ENCODE results near the gene RBM20.
"Not testable (repeated sequence)": the region's sequence is repeated elsewhere in the genome, so short reads cannot be mapped to it uniquely, and the experiment has no call there.

Gene RBM20

GRCh38 chr10:110853921-110854605 lies 209.9 kb downstream of the RBM20 start:
- DNase-seq (ENCODE audit: low read depth in 2 of 2), result no peak

- no peak for DNase-seq (ENCODE audit: low read depth in 2 of 2)
Measured at GRCh38 chr10:110857265-110858171, 213.4 kb downstream of the RBM20 start.

GRCh38 chr10:110858297-110858934 lies 214.3 kb downstream of the RBM20 start:
- no peak for DNase-seq (ENCODE audit: low read depth in 2 of 2)

GRCh38 chr10:110859206-110859972 lies 215.3 kb downstream of the RBM20 start:
- no peak for DNase-seq (ENCODE audit: low read depth in 2 of 2)

GRCh38 chr10:110859973-110860376 lies 215.8 kb downstream of the RBM20 start:
- DNase-seq (ENCODE audit: low read depth in 2 of 2), result no peak

- no peak for DNase-seq (ENCODE audit: low read depth in 2 of 2)
Measured at GRCh38 chr10:110860576-110861241, 216.6 kb downstream of the RBM20 start.

GRCh38 chr10:110861476-110861875 lies 217.3 kb downstream of the RBM20 start:
- DNase-seq (ENCODE audit: low read depth in 2 of 2), result no peak

- no peak for DNase-seq (ENCODE audit: low read depth in 2 of 2)
Measured at GRCh38 chr10:110861930-110862649, 218.0 kb downstream of the RBM20 start.

- DNase-seq (ENCODE audit: low read depth in 2 of 2), result no peak
Measured at GRCh38 chr10:110862961-110863360, 218.8 kb downstream of the RBM20 start.

GRCh38 chr10:110863361-110863760 lies 219.2 kb downstream of the RBM20 start:
- DNase-seq (ENCODE audit: low read depth in 2 of 2), result no peak

- no peak for DNase-seq (ENCODE audit: low read depth in 2 of 2)
Measured at GRCh38 chr10:110863956-110864355, 219.8 kb downstream of the RBM20 start.

- no peak for DNase-seq (ENCODE audit: low read depth in 2 of 2)
Measured at GRCh38 chr10:110864662-110865140, 220.6 kb downstream of the RBM20 start.

- no peak for DNase-seq (ENCODE audit: low read depth in 2 of 2)
Measured at GRCh38 chr10:110865186-110865808, 221.2 kb downstream of the RBM20 start.

- DNase-seq (ENCODE audit: low read depth in 2 of 2), result no peak
Measured at GRCh38 chr10:110865809-110866482, 221.8 kb downstream of the RBM20 start.

GRCh38 chr10:110867011-110867806 lies 223.1 kb downstream of the RBM20 start:
- DNase-seq (ENCODE audit: low read depth in 2 of 2), result not testable (repeated sequence)

- no peak for DNase-seq (ENCODE audit: low read depth in 2 of 2)
Measured at GRCh38 chr10:110867807-110868465, 223.8 kb downstream of the RBM20 start.

GRCh38 chr10:110868981-110869380 lies 224.8 kb downstream of the RBM20 start:
- DNase-seq (ENCODE audit: low read depth in 2 of 2), result no peak

- no peak for DNase-seq (ENCODE audit: low read depth in 2 of 2)
Measured at GRCh38 chr10:110870823-110871297, 226.7 kb downstream of the RBM20 start.

Data from stimulated activated CD8-positive, alpha-beta memory T cell treated with anti-CD3 and anti-CD28 coated beads, Interleukin-15, amount 100 ng/mL, for 48 hours (primary cell).